ENCODE data around the gene CHCHD3.

CHCHD3 gene

GRCh38 chr7:132773527-132773956 is 308.3 kb downstream of the CHCHD3 start:
- DNase-seq (ENCODE audit: low read depth), result no peak

DNA sequence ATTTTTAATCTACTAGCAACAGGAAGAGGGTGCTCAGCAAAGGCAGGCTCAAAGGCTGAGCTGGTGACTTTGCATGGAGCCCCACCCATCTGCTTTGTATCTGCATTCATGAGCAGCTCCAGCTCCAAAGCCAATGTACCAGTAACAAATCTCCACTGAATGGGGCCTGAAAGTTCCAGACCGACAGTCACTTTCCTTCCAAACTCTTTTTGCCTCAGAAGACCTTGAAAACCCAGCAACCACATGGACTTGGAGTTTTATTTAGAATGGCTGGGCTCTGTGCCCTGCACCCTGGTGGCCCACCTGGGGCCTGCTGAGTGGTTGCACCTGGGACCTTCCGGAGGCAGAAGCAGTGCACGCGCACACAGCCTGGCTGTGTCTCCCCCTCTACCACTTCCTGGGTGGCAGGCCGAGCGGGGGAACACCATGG is 310.6 kb downstream of the CHCHD3 start:
- peak; percentile 12 for DNase-seq (ENCODE audit: low read depth)

DNA sequence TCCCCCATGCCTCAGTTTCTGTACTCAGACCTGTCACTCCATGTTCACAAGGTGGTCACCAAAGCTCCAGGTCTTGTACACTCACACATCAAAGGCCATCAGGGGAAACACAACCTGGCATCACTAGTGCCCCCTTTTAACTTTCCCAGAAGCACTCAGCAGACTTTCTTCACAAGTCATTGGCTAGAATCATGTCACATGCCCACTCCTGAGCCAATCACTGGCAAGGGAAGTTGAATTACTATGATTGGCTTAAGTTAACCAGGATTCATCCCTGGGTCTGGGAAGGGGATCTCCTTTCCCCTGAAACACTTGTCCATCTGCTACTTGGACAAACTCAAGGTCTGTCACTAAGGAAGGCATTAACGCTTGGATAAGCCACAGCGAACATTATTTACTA is 311.8 kb downstream of the CHCHD3 start:
- no peak for DNase-seq (ENCODE audit: low read depth)

DNA sequence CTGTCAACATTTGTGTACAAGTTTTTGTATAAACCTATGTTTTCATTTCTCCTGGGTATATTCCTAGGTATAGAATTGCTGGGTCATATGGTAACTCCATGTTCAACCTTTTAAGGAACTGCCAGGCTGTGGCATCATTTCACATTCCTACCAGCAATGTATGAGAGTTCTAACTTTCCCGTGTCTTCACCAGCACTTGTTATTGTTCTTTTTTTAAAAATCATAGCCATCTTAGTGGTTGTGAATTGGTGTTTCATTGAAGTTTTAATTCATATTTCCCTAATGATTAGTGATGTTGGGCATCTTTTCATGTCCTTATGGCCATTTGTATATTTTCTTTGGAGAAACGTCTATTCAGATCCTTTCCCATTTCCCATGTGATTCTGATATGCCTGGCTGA is 312.6 kb downstream of the CHCHD3 start:
- no peak for DNase-seq (ENCODE audit: low read depth)

- DNase-seq (ENCODE audit: low read depth), result no peak
Measured at GRCh38 chr7:132768099-132768498, 313.8 kb downstream of the CHCHD3 start.

GRCh38 chr7:132767378-132767777 is 314.5 kb downstream of the CHCHD3 start:
- DNase-seq (ENCODE audit: low read depth), result no peak

- no peak for DNase-seq (ENCODE audit: low read depth)
Measured at GRCh38 chr7:132766660-132767059, 315.2 kb downstream of the CHCHD3 start.

GRCh38 chr7:132765861-132766260 is 316.0 kb downstream of the CHCHD3 start:
- no peak for DNase-seq (ENCODE audit: low read depth)

DNA sequence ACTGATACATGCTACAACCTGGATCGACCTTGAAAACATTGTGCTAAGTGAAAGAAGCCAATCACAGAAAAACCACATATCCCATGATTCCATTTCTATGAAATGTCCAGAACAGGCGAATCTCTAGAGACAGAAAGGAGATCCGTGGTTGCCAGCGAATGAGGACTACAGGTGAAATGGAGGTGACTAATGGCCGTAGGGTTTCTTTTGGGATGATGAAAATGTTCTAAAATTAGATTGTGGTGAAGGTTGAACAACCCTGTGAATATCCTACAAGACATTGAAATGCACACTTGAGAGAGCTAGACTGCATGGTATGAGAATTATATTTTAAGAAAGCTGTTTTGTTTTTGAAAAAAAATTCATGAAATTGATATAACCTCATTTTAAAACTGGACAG is 317.1 kb downstream of the CHCHD3 start:
- DNase-seq (ENCODE audit: low read depth), result no peak

DNA sequence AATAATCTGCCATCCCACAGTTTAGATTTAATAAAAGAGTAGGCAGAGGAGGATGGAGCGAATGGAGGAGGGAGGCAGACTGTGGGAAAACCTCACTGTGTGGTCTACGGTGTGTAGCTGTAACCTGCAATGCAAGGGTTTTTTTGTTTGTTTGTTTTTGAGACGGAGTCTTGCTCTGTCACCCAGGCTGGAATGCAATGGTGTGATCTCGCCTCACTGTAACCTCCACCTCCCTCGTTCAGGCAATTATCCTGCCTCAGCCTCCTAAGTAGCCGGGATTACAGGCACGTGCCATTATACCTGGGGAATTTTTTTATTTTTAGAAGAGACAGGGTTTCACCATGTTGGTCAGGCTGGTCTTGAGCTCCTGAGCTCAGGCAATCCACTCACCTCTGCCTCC is 321.0 kb downstream of the CHCHD3 start:
- no peak for DNase-seq (ENCODE audit: low read depth)

GRCh38 chr7:132760244-132760623 is 321.7 kb downstream of the CHCHD3 start:
- no peak for DNase-seq (ENCODE audit: low read depth)

GRCh38 chr7:132759482-132760243 is 322.2 kb downstream of the CHCHD3 start:
- DNase-seq (ENCODE audit: low read depth), result no peak

DNA sequence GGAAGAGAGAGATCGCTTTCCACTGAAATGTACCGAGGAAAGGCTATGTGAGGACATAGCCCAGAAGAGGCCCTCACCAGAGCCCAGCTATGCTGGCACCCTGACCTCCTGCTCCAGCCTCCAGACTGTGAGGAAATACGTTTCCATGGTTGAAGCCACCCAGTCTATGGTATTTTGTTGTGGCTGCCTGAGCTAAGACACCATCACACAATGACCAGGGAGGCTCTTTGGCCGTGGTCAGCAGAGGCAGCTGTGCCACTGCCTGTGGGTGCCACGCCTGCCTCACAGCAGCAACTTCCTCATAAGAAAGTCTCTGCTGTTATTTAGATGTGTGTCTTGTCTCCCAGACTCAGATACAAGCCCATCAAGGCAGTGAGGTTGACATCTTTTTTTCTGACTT is 322.9 kb downstream of the CHCHD3 start:
- no peak for DNase-seq (ENCODE audit: low read depth)

GRCh38 chr7:132757783-132758182 is 324.1 kb downstream of the CHCHD3 start:
- no peak for DNase-seq (ENCODE audit: low read depth)

DNA sequence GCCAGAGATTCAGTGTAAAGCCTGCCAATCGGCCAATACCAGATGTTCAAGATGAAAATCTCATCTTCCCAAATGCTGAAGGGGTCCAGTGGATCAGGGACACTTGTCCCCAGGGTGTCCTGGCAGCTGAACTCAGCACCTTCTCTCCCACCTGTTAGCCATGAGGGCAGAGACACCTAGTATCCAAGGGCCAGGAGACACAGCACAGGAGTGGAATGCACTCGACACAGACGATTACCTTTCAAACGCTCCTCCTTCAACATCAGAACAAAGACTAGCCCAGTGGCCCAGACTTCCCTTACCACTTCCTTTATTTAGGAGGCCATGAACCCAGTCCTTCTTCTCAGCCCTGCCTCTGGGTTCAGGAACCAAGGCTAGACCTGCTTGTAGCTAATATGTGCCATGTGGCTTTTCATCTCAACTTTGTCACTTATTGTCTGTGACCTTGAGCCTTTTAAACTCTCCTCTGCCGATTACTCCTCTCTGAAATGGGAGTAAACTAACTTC is 325.4 kb downstream of the CHCHD3 start:
- DNase-seq (ENCODE audit: low read depth), result no peak

GRCh38 chr7:132755538-132756483 is 326.1 kb downstream of the CHCHD3 start:
- DNase-seq (ENCODE audit: low read depth), result no peak

DNA sequence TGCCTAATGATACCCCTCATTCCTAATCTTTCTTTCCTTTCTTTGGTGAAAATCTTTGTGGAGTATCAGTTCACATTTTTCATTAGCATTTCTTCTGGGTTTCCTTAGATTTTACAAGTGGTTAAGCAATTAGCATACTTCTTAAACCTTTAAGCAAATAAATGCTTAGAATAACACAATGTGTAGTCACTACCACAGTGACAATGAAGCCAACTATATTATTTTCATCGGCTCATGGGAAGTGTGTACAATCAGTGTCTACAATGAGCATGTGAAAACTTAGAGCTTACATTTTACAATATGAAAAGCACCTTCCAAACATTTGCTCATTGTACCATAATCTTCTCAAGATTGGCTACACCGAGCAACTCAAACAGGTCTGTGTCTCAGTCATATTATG is 329.5 kb downstream of the CHCHD3 start:
- no peak for DNase-seq (ENCODE audit: low read depth)

DNA sequence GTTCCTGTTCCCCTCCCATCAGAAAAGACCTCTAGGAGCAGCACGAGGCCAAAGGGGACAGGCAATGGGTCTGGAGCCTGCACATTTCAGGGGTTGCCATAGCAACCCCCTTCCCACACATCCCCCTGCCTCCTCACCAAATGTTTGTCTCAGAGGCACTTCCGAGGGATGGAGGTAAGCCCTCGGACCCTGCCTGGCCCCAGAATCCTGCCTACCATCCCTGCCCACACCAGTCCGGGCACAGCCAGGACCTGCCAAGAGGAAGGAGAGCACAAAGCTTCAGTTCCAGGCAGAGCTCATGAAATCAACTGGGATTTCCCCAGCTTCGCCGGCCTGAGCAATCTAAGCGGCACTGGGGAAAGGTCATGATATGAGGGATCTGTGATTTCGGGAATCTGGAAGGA is 330.6 kb downstream of the CHCHD3 start:
- no peak for DNase-seq (ENCODE audit: low read depth)

GRCh38 chr7:132750530-132751217 is 331.2 kb downstream of the CHCHD3 start:
- DNase-seq (ENCODE audit: low read depth), result no peak

- no peak for DNase-seq (ENCODE audit: low read depth)
Measured at GRCh38 chr7:132750096-132750495, 331.8 kb downstream of the CHCHD3 start.

DNA sequence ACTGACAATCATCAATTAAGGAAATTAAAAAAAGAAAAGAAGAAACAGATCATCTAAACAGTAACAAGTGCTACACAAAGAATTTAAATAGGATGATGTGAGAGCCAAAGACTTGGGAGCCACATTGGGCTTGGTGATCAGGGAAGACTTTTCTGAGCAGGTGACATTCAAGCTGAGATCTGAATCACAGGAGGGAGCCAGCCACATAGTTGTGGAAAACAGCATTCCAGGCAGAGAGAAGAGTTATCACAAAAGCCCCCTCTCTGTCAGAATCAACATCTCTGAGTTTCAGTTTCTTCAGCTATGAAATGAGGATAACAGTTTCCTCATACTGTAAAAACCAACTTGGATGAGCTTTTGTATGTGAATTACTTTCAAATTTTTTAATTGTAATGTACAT is 336.4 kb downstream of the CHCHD3 start:
- DNase-seq (ENCODE audit: low read depth), result no peak

GRCh38 chr7:132743974-132744373 is 337.9 kb downstream of the CHCHD3 start:
- no peak for DNase-seq (ENCODE audit: low read depth)

Measured in activated T-cell treated with anti-CD3 and anti-CD28 coated beads for 1 hour (primary cell).